HFF-Myc (cell line): Measurements from ENCODE around the gene FGD4.

Experiments
- DNase-seq: peaks from one replicate; pipeline ENCODE4 v3.0.0-alpha.2; 2011; ENCODE audit warnings: low read depth; ENCODE audit errors: extremely low read depth
- H3K4me3 ChIP-seq: replicated peaks from 2 replicates; pipeline ENCODE4 v1.5.1; 2011; ENCODE audit warnings: low read depth, mild to moderate bottlenecking, control low read depth, low read length
- TF ChIP-seq, protein P1 (sequence below): IDR thresholded peaks from 2 replicates; pipeline ENCODE4 v1.5.1; 2012; ENCODE audit warnings: mild to moderate bottlenecking, low read depth, low read length, control low read depth; ENCODE audit errors: missing control alignments

FGD4 gene

DNA sequence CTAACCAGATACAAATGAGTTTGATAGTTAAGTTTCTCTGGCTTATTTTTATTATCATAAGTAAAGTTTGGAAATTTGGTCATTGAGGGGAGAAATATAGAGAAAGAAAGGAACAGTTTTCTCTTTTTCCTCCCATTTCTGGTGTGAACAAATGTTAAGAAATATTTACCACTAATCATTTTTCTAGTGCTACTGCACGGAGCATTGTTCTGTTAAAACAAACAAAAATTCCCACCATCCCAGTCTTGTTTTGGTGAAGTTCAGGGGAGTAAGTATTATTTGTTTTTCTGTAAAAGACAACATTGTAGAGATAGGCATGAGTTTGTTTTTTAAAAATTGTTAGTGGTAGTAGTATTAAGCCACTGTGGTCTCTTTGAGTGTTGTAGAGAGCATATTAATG lies 135.3 kb downstream of the FGD4 start:
- TF ChIP-seq, protein P1, sequence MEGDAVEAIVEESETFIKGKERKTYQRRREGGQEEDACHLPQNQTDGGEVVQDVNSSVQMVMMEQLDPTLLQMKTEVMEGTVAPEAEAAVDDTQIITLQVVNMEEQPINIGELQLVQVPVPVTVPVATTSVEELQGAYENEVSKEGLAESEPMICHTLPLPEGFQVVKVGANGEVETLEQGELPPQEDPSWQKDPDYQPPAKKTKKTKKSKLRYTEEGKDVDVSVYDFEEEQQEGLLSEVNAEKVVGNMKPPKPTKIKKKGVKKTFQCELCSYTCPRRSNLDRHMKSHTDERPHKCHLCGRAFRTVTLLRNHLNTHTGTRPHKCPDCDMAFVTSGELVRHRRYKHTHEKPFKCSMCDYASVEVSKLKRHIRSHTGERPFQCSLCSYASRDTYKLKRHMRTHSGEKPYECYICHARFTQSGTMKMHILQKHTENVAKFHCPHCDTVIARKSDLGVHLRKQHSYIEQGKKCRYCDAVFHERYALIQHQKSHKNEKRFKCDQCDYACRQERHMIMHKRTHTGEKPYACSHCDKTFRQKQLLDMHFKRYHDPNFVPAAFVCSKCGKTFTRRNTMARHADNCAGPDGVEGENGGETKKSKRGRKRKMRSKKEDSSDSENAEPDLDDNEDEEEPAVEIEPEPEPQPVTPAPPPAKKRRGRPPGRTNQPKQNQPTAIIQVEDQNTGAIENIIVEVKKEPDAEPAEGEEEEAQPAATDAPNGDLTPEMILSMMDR, result no peak
- no peak for DNase-seq

DNA sequence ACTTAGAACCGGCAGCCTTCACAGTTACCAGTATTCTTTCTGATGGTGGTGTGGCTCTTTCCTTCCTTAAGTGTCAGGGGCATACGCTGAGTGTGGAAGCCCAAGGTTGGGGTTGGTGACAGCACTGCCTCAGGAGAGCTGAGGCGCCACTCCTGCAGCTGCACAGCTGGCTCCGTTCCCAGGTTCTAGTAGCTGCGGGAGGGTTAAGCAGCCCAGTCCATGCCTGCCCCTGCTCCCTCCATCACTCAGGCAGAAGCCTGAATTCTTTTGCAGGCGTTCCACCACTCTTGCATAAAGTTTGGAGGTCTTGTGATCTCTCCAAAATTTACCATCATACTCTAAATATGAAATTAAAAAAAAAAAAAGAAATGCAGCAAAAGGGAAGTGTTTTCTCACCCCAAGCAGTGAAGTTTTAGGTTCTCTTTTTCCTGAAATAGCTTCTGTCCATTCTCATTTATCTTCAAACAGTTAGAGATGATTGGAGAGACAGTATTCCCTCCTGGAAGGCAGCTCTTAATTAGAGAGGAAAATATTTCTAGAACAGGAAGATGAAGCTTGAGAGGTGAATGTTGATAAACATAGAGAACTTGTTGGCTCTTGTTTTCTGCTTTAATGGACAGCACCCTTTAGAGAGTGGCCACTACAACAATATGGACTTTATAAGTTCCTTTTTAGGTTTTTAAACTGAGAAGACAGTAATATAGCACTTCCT lies 136.1 kb downstream of the FGD4 start:
- peak; percentile 27 for DNase-seq
- TF ChIP-seq, protein P1, result no peak
- H3K4me3 ChIP-seq, result peak overlapping the region; percentile 38

More for the DNA sequence above, 135.3 kb downstream of the FGD4 start:
- peak overlapping the region; percentile 38 for H3K4me3 ChIP-seq

DNA sequence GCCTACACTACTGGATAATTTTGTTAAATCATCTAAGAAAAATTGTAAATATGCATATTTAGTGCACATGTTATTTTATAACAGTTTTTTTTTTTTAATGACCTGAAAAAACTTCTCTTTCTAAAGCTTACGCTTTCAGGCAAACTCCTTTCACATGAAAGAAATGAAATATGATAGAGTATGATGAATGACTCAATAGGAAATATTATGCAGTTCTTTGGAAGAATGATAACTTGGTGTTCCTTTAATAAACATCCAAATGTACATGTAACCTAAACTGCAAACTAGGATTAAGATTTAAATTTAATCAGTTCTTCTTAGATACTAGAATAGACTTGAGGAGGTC lies 136.6 kb downstream of the FGD4 start:
- H3K4me3 ChIP-seq, result peak overlapping the region; percentile 38
- TF ChIP-seq, protein P1, result no peak
- DNase-seq, result no peak

DNA sequence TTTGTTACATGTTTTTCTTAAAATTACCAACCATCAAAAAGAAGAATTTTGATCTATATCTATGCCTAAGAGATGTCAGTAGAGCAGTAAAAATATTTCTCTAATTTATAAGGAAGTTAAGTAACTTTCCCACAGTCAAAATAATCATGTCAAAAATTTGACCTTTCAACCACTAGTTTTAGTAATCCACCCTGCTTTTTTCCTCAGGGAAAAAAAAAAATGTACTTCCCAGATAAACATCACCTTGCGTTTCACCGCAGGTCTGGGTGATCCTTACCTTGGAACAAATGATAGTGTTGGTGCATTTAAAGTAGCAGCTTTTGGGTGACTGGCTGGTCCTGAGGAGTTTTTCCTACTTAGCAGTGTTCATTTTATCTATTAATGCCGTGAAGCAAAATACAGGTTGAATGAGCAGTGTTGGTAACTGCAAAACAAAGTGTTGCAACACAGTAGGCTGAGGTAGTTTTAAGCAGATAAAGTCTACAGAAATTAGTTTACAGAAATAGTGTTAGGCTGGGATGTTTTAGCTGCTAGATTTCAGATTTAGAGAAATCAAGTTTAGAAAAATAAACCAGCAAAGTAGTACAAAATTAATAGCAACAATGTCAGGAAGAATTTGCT lies 142.5 kb downstream of the FGD4 start:
- TF ChIP-seq, protein P1, result no peak
- DNase-seq, result no peak
- H3K4me3 ChIP-seq, result no peak overlapping the region

DNA sequence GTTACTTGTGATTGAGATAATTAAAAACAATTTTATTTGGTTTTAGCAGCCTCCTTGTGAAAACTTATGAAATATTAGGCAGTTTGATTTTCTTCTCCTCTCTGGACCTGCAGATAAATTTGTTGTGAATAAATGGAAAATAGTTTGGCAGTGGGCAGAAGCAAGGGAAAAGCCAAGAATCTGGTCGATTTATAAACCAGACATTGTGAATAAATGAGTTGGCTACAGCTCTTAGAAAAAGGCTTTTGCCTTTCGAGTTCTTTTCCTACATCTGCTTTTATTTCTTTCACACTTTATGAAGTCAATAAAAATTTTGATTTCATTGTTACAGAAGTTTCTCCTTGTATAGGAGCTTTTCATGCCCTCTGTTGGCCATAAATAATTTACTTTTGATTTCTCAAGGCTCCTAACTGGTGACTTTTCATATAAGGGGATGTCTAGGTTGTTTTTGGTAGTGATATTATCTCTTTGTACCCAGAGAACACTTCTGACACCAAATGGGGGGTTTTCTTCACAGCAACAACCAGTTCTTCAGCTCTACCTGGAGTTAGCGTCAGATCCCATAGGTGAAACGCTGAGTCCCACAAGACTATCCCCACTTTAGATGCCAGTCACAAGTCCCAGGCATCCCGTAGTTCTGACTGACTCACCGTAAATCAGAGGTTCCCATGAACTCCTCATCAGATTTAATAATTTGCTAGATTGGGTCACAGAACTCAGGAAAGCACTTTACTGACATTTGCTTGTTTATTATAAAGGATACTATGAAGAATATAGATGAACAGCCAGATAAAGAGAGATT lies 143.3 kb downstream of the FGD4 start:
- DNase-seq, result no peak
- TF ChIP-seq, protein P1, result no peak
- H3K4me3 ChIP-seq, result no peak overlapping the region

DNA sequence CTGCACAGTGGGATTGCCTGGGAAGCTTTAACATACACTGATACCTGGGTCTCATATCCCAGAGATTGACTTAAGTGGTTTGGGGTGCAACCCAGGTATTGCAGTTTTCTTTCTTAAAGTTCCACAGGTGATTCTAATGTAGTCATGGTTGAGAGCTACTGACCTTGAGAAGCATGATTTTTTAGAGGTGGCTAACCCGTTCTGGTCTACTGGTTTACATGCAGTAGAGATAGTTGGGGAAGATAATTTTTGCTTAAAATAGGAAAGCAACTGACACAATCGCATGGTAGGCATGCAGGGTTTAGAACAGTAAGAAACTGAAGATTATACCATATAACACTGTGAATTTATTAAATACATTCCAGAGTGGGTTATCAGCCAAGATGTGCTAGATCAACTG lies 145.5 kb downstream of the FGD4 start:
- TF ChIP-seq, protein P1, result no peak
- no peak overlapping the region for H3K4me3 ChIP-seq
- no peak for DNase-seq
